Neural cell (in vitro differentiated cells): ENCODE results near the gene EDNRA.

Experiments used
- POLR2AphosphoS5 ChIP-seq: IDR thresholded peaks from 2 replicates; pipeline ENCODE4 v1.6.1; 2012
- TF ChIP-seq, protein P1 (sequence below): fragments of 450-650 bp; IDR thresholded peaks from 2 replicates; pipeline ENCODE4 v1.5.1; 2014; ENCODE audit warnings: antibody characterized with exemption, mild to moderate bottlenecking, moderate library complexity; ENCODE audit not compliant: poor library complexity, severe bottlenecking

DNA sequence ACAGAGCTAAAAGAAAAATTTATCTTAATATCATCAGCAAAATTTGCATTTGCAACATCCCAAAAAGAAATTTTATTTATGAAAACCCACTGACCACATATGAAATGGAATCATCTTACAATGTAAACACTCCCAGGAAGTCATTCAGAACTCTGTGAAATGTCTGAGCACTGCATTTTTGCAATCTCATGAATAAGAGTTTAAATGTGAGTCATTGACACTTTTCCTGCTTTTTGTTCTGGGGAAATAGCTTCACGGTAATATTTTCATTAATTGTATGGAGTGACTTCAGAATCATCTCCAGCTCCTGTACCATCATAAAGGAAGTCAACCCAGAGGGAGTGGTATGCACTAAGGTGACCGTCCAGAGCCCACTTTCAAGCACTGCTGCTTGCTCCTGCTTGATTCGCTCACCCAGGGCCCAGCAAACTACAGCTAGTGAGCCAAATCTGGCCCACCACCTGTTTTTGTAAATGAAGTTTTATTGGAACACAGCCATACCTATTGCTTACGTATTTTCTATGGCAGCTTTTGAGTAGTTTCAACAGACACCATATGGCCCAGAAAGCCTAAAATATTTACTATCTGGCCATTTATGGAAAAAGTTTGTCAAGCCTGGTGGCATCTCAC is 17.2 kb downstream of the EDNRA start:
- TF ChIP-seq, protein P1, sequence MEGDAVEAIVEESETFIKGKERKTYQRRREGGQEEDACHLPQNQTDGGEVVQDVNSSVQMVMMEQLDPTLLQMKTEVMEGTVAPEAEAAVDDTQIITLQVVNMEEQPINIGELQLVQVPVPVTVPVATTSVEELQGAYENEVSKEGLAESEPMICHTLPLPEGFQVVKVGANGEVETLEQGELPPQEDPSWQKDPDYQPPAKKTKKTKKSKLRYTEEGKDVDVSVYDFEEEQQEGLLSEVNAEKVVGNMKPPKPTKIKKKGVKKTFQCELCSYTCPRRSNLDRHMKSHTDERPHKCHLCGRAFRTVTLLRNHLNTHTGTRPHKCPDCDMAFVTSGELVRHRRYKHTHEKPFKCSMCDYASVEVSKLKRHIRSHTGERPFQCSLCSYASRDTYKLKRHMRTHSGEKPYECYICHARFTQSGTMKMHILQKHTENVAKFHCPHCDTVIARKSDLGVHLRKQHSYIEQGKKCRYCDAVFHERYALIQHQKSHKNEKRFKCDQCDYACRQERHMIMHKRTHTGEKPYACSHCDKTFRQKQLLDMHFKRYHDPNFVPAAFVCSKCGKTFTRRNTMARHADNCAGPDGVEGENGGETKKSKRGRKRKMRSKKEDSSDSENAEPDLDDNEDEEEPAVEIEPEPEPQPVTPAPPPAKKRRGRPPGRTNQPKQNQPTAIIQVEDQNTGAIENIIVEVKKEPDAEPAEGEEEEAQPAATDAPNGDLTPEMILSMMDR = no peak
- no peak for TF ChIP-seq POLR2AphosphoS5
